NCI-H226 (cell line): ENCODE results near the gene PRDM10.
"Not testable (repeated sequence)": the region's sequence is repeated elsewhere in the genome, so short reads cannot be mapped to it uniquely, and the experiment has no call there.

Experiments
- DNase-seq: peaks from one replicate; pipeline ENCODE4 v3.0.0-alpha.2; 2015

The PRDM10 gene

DNA sequence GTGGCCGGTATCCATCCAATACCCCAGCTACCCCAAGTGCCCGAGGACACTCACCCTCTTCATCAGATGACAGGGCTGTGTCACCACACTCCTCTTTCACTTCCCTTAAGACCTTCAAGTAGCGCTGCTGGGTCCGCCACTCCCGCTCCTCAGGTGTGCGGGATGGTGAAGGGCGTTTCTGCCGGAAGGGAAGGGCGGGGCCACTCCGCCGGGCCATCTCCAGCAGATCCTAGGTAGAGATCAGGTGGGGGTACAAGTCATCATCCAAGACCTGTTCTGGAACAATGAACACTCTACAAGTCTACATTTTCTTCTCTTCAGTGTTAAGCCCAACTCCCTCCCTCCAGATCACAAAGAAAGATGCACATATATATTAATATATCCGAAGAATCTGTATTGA is 117.3 kb downstream of the PRDM10 start:
- DNase-seq, result no peak

DNA sequence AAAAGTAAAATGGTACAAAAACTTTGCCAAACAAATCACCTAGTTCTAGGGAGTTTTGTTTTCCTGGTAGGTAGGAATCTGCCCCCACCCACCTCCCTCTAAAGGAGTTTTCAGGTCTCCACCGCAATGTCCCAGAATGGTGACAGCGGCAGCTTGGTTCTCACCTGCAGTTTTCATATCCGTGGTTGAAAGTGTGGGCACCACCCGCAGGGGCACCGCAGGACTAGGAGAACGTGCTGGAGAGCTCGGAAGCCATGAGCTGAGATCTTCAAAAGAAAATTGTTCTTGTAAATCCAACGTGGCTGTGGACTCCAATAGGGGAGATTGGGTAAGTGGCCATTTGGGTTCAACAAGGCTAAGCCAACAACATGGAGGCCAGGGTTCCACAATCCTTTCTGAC is 118.1 kb downstream of the PRDM10 start:
- DNase-seq, result no peak

GRCh38 chr11:129881570-129882170 is 121.0 kb downstream of the PRDM10 start:
- no peak for DNase-seq

GRCh38 chr11:129880311-129880710 is 122.3 kb downstream of the PRDM10 start:
- DNase-seq, result no peak

GRCh38 chr11:129871914-129872313 is 130.7 kb downstream of the PRDM10 start:
- no peak for DNase-seq

- DNase-seq, result not testable (repeated sequence)
Measured at GRCh38 chr11:129868626-129869025, 134.0 kb downstream of the PRDM10 start.

DNA sequence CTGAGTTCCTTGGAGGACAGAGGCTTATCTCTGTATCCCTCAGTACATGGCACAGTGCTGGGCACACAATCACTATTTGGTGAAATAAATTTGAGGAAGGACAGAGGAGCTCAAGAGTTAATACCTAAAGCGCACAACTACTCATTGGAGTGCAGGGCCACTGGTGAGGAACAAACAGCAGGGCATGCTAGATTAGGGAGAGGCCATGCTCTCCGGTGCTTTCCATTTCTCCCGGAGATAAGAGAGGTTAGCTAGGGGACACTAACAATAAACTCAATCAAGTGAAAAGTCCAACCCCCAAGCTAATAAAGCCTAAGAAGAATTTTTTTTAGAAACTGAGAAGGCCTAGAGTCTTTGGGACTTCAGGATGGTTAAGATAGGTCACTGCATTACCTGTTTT is 136.3 kb downstream of the PRDM10 start:
- DNase-seq, result no peak

- no peak for DNase-seq
Measured at GRCh38 chr11:129865701-129866100, 136.9 kb downstream of the PRDM10 start.

- no peak for DNase-seq
Measured at GRCh38 chr11:129864811-129865210, 137.8 kb downstream of the PRDM10 start.

GRCh38 chr11:129861702-129862522 is 140.7 kb downstream of the PRDM10 start:
- peak; percentile 95 for DNase-seq

DNA sequence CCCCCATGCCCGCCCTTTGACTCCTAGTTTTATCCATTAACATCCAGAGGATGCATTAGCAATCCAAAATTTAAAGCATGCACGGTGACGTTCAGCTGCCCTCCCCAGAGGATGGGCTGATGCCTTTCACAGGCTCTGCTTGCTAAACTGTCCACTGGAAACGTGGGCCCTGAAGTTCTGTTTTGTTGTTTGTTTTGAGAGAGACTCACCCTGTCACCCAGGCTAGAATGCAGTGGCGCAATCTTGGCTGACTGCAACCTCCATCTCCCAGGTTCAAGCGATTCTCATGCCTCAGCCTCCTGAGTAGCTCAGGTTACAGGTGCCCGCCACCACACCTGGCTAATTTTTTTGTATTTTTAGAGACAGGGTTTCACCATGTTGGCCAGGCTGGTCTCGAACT is 146.6 kb downstream of the PRDM10 start:
- no peak for DNase-seq

DNA sequence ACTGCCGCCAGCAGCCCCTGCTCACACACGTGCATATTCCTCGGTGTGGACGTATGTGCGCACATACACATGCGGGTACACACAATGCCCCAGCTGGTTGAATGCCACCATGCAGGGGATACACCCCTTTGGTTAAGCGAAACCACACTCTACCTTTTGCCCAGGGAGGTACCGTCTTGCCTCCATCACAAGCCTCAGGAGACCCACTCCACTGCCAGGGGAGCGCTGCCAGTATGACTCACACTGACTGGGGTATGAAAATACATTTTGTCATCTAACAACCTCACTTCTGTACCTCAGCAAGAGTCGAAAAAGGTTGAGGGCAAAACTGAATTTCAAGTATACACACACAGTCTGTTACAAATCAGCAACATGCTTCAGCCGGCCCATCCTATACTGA is 147.5 kb downstream of the PRDM10 start:
- DNase-seq, result no peak

DNA sequence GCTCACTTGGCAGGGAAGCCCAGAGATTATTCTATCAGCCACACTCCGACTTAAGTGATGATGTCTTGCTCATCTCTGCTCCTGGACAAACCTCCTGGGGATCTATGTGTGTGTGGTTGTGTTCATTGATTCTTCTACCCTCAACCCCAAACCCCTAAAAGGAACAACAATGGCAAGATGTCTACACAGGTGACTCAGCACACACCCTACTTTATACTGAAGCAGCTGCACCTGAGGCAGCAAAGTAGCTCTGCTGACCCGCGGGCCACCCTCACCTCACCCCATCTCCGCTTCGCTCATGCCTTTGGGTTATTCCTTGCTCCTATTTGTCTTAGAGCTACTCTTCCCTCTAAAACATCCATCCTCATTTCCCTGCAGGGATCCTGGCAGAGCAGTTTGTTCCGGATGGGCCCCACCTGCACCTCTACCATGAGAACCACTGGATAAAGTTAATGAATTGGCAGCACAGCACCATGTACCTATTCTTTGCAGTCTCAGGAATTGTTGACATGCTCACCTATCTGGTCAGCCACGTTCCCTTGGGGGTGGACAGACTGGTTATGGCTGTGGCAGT is 148.3 kb downstream of the PRDM10 start:
- DNase-seq, result no peak

DNA sequence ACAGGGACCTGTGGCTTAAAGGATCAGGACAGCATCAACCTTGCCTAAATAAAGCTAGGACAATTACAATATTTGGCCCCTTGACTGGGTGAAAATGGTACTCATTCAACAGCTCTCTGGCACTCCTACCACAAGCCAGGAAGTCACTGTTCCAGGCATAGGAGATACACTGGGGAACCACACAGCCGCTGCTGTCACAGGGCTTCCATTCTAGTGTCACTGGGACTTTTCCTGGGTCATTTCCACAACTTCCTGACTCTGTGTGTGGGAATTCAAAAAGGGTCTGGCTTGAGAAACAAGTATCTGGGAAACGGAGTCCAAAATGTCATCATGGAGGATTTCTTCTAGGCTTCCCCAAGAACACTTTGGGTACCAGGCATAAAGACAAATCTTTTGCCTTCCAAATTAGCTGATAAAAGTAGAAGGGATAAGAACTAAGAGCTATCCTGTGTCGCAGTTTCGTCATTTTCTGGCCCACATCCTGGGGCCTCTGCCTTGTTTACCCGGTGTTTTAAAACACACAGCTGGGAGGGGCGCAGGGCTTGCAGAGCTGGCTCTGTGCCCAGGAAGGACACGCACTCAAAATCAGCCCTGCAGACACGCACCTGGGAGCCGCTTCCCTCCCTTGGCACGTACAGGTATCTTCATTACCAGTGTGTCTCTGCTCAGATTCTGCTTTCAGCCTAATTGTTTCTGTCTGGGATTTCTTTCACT is 149.0 kb downstream of the PRDM10 start:
- no peak for DNase-seq

DNA sequence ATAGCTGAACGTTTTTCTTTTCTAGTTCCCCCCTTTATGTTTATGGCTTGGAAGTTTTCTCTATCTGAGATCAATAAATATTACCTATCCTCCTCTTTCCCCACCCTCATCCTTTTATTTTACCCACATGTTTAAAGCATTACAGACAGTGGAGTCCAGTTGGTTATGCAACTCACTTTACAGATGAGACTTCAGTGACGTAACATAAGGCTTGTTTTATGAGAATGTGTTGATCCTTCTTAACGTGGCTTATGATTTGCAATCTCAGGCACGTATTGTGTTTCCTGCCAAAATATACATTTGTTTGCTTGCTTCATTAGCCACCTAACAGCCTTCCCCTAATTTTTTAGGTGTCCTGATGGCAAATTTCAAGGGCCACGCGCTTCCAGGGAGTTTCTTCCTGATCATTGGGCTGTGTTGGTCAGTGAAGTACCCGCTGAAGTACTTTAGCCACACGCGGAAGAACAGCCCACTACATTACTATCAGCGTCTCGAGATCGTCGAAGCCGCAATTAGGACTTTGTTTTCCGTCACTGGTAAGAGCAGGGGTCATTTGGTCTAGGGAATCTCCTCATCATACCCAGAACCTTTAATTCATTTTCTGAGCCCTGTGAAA is 150.4 kb downstream of the PRDM10 start:
- DNase-seq, result no peak
